ENCODE measurements around the gene ADORA2B. TPM values are rescaled to one million over a fixed set of nuclear protein-coding genes. Genes with fewer than 3 reads are reported as not detected.
A peak's percentile ranks its signal among the peaks of the same experiment; 100 is the strongest.

ADORA2B gene
- total RNA-seq, 1 donor = 4.7 TPM

GRCh38 chr17:15913826-15914225, 31.1 kb upstream of the ADORA2B start:
- Histone ChIP-seq H4K20me1 (ENCODE audit: insufficient read depth, low read length) (no peaks in the 10 kb centered on the region), H3K4me1 (ENCODE audit: insufficient read depth, low read length) (peaks cover 16% of the 10 kb centered on the region), H3K4me3 (ENCODE audit: insufficient read depth, low read length) (no peak overlapping the region), H3K27me3 (ENCODE audit: insufficient read depth, low read length) (no peaks in the 10 kb centered on the region), H3K27ac (ENCODE audit: low read depth, low read length) (no peak overlapping the region), H3K36me3 (ENCODE audit: insufficient read depth, low read length) (no peaks in the 10 kb centered on the region), H3K79me2 (ENCODE audit: insufficient read depth, low read length) (no peaks in the 10 kb centered on the region), H3K4me2 (ENCODE audit: insufficient read depth, low read length) (no peak overlapping the region), H2AFZ (ENCODE audit: low read length) (no peak overlapping the region), H3K9me3 (ENCODE audit: low read depth, low read length) (no peaks in the 10 kb centered on the region)
- no peak for DNase-seq (ENCODE audit: insufficient read length, low spot score, missing footprints)
- TF ChIP-seq, protein P1, sequence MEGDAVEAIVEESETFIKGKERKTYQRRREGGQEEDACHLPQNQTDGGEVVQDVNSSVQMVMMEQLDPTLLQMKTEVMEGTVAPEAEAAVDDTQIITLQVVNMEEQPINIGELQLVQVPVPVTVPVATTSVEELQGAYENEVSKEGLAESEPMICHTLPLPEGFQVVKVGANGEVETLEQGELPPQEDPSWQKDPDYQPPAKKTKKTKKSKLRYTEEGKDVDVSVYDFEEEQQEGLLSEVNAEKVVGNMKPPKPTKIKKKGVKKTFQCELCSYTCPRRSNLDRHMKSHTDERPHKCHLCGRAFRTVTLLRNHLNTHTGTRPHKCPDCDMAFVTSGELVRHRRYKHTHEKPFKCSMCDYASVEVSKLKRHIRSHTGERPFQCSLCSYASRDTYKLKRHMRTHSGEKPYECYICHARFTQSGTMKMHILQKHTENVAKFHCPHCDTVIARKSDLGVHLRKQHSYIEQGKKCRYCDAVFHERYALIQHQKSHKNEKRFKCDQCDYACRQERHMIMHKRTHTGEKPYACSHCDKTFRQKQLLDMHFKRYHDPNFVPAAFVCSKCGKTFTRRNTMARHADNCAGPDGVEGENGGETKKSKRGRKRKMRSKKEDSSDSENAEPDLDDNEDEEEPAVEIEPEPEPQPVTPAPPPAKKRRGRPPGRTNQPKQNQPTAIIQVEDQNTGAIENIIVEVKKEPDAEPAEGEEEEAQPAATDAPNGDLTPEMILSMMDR (IDR thresholded peaks at IDR 0.05; ENCODE audit: extremely low read depth, low read depth, low read length) = no peak

- Histone ChIP-seq H3K36me3 (ENCODE audit: insufficient read depth, low read length) (no peaks in the 10 kb centered on the region), H3K4me2 (ENCODE audit: insufficient read depth, low read length) (no peak overlapping the region), H3K27me3 (ENCODE audit: insufficient read depth, low read length) (no peaks in the 10 kb centered on the region), H3K9me3 (ENCODE audit: low read depth, low read length) (no peaks in the 10 kb centered on the region), H2AFZ (ENCODE audit: low read length) (no peak overlapping the region), H3K4me1 (ENCODE audit: insufficient read depth, low read length) (peaks cover 16% of the 10 kb centered on the region), H4K20me1 (ENCODE audit: insufficient read depth, low read length) (no peaks in the 10 kb centered on the region), H3K27ac (ENCODE audit: low read depth, low read length) (peak overlapping the region; percentile 66), H3K4me3 (ENCODE audit: insufficient read depth, low read length) (no peak overlapping the region), H3K79me2 (ENCODE audit: insufficient read depth, low read length) (no peaks in the 10 kb centered on the region)
- TF ChIP-seq, protein P1 (IDR thresholded peaks at IDR 0.05; ENCODE audit: extremely low read depth, low read depth, low read length) = no peak
- peak; percentile 94 for DNase-seq (ENCODE audit: insufficient read length, low spot score, missing footprints)
Measured at GRCh38 chr17:15914400-15915170, 30.3 kb upstream of the ADORA2B start.

DNA sequence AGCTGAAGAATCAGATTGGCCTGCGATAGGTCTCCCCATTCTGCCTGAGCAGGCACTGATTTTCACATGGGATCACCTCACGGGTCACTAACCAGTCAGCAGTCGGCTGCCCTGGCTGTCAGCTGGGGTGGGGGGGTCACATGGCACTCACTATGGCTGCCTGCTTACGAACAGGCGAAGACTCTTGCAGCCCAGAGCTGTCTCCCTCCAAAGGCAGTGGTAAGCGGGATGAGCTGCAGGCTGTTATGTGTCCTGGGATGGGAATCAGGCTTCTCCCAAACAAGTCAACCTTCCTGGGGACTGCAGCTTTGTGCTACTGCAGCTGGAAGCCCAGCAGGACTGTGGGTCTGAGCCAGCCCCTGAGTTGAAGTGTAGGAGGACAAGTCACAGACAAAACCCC, 29.0 kb upstream of the ADORA2B start:
- TF ChIP-seq, protein P1 (IDR thresholded peaks at IDR 0.05; ENCODE audit: extremely low read depth, low read depth, low read length) = no peak
- Histone ChIP-seq H3K4me3 (ENCODE audit: insufficient read depth, low read length) (no peak overlapping the region), H2AFZ (ENCODE audit: low read length) (no peak overlapping the region), H4K20me1 (ENCODE audit: insufficient read depth, low read length) (no peaks in the 10 kb centered on the region), H3K27ac (ENCODE audit: low read depth, low read length) (no peak overlapping the region), H3K4me2 (ENCODE audit: insufficient read depth, low read length) (no peak overlapping the region), H3K36me3 (ENCODE audit: insufficient read depth, low read length) (no peaks in the 10 kb centered on the region), H3K27me3 (ENCODE audit: insufficient read depth, low read length) (no peaks in the 10 kb centered on the region), H3K79me2 (ENCODE audit: insufficient read depth, low read length) (no peaks in the 10 kb centered on the region), H3K4me1 (ENCODE audit: insufficient read depth, low read length) (peaks cover 21% of the 10 kb centered on the region), H3K9me3 (ENCODE audit: low read depth, low read length) (no peaks in the 10 kb centered on the region)
- no peak for DNase-seq (ENCODE audit: insufficient read length, low spot score, missing footprints)

- no peak overlapping the region for H3K27ac ChIP-seq (ENCODE audit: low read depth, low read length)
Measured at GRCh38 chr17:15917021-15917437, 27.9 kb upstream of the ADORA2B start.

More at GRCh38 chr17:15917021-15917437, 27.9 kb upstream of the ADORA2B start:
- no peaks in the 10 kb centered on the region for H3K79me2 ChIP-seq (ENCODE audit: insufficient read depth, low read length)
- peak overlapping the region; percentile 60 for H3K4me3 ChIP-seq (ENCODE audit: insufficient read depth, low read length)
- H3K9me3 ChIP-seq (ENCODE audit: low read depth, low read length) = no peaks in the 10 kb centered on the region
- peaks cover 26% of the 10 kb centered on the region for H3K4me1 ChIP-seq (ENCODE audit: insufficient read depth, low read length)
- peak overlapping the region; percentile 72 for H2AFZ ChIP-seq (ENCODE audit: low read length)
- H3K4me2 ChIP-seq (ENCODE audit: insufficient read depth, low read length) = peak overlapping the region; percentile 79
- no peaks in the 10 kb centered on the region for H3K36me3 ChIP-seq (ENCODE audit: insufficient read depth, low read length)
- H3K27me3 ChIP-seq (ENCODE audit: insufficient read depth, low read length) = no peaks in the 10 kb centered on the region
- TF ChIP-seq, protein P1 (IDR thresholded peaks at IDR 0.05; ENCODE audit: extremely low read depth, low read depth, low read length) = no peak
- DNase-seq (ENCODE audit: insufficient read length, low spot score, missing footprints) = no peak
- H4K20me1 ChIP-seq (ENCODE audit: insufficient read depth, low read length) = no peaks in the 10 kb centered on the region

All from osteoblast (primary cell).